C4-2B (cell line): ENCODE results near the gene BRS3.

Experiments used
- CTCF ChIP-seq: fragments of 450-650 bp; conservative IDR thresholded peaks from 2 replicates; pipeline ENCODE4 v1.5.1; 2017; ENCODE audit warnings: mild to moderate bottlenecking
- ZFX ChIP-seq: fragments of 450-650 bp; IDR thresholded peaks from 2 replicates; pipeline ENCODE4 v1.6.1; 2017

GRCh38 chrX:136468391-136469103 is 19.2 kb upstream of the BRS3 start:
- TF ChIP-seq ZFX (no peak), CTCF (no peak)
